IMR-90 (cell line): ENCODE measurements around the gene GFER. TPM values are rescaled to one million over a fixed set of nuclear protein-coding genes. Genes with fewer than 3 reads are reported as not detected.
A peak's percentile ranks its signal among the peaks of the same experiment; 100 is the strongest.

ENCODE experiments used
- ATAC-seq: fragments of 200-7000 bp; cut with Tn5 transposase; 2 replicates; pipeline ENCODE4 v1.9.1; 2020; ENCODE audit warnings: low read depth, mild to moderate bottlenecking, moderate library complexity
- BruUV-seq: library from RNA; stranded (reverse); fragments of 400-500 nt; replicated peaks from 2 replicates; lab custom pipeline; 2021; lab: Mats Ljungman, UMichigan
- CTCF ChIA-PET: fragments of 300-600 bp; formaldehyde crosslinking; extraction: SDS; loops from one replicate; lab custom pipeline; 2021; ENCODE audit warnings: antibody characterized with exemption; lab: Yijun Ruan, JAX
- POLR2A ChIA-PET: fragments of 300-600 bp; sonication (Branson Sonifier 250); formaldehyde crosslinking; loops from one replicate; lab custom pipeline; 2022; ENCODE audit warnings: antibody characterized with exemption; ENCODE audit not compliant: unreplicated experiment; lab: Charles Lee
- DNase-seq: peaks from one replicate; pipeline ENCODE4 v3.0.0; 2013
- H2AFZ ChIP-seq: replicated peaks from 2 replicates; pipeline ENCODE3; 2013; ENCODE audit warnings: low read length, mild to moderate bottlenecking; ENCODE audit not compliant: poor library complexity
- H2AK5ac ChIP-seq: 2 replicates; pipeline ENCODE4 v1.6.1; 2013; ENCODE audit warnings: low read depth, low read length, inconsistent platforms
- H2AK9ac ChIP-seq: replicated peaks from 2 replicates; pipeline ENCODE3; 2013; ENCODE audit warnings: mild to moderate bottlenecking, low read depth, low read length, moderate library complexity; ENCODE audit not compliant: poor library complexity
- H2BK120ac ChIP-seq: 2 replicates; pipeline ENCODE4 v1.6.1; 2013; ENCODE audit warnings: low read depth, low read length, inconsistent platforms
- H2BK15ac ChIP-seq: 3 replicates; pipeline ENCODE4 v1.6.1; 2013; ENCODE audit warnings: low read depth, low read length, inconsistent platforms
- H2BK20ac ChIP-seq: 2 replicates; pipeline ENCODE4 v1.6.1; 2013; ENCODE audit warnings: low read depth, mild to moderate bottlenecking, inconsistent platforms, low read length, moderate library complexity
- H2BK5ac ChIP-seq: 2 replicates; pipeline ENCODE4 v1.6.1; 2013; ENCODE audit warnings: mild to moderate bottlenecking, low read depth, low read length, inconsistent platforms; ENCODE audit not compliant: poor library complexity, severe bottlenecking
- H3K14ac ChIP-seq: replicated peaks from 2 replicates; pipeline ENCODE4 v1.6.1; 2013; ENCODE audit warnings: low read depth, low read length, inconsistent platforms
- H3K18ac ChIP-seq: 2 replicates; pipeline ENCODE4 v1.6.1; 2013; ENCODE audit warnings: low read depth, low read length, control low read depth
- H3K23ac ChIP-seq: 2 replicates; pipeline ENCODE4 v1.6.1; 2013; ENCODE audit warnings: low read depth, low read length, inconsistent platforms
- H3K27ac ChIP-seq: 2 replicates; pipeline ENCODE4 v1.5.1; 2013; ENCODE audit warnings: mild to moderate bottlenecking, control low read depth, low read length; ENCODE audit not compliant: insufficient read depth
- H3K27me3 ChIP-seq: 2 replicates; pipeline ENCODE4 v1.6.1; 2013; ENCODE audit warnings: low read length; ENCODE audit not compliant: control insufficient read depth, insufficient read depth
- H3K36me3 ChIP-seq: 2 replicates; pipeline ENCODE4 v1.6.1; 2013; ENCODE audit warnings: low read length, mixed read lengths; ENCODE audit not compliant: control insufficient read depth, insufficient read depth
- H3K4ac ChIP-seq: 2 replicates; pipeline ENCODE4 v1.6.1; 2013; ENCODE audit warnings: low read depth, low read length, inconsistent platforms
- H3K4me1 ChIP-seq: 2 replicates; pipeline ENCODE4 v1.6.1; 2013; ENCODE audit warnings: low read length, mixed read lengths; ENCODE audit not compliant: control insufficient read depth, insufficient read depth
- H3K4me2 ChIP-seq: 2 replicates; pipeline ENCODE4 v1.6.1; 2013; ENCODE audit warnings: low read depth, mild to moderate bottlenecking, control low read depth, low read length, moderate library complexity
- H3K4me3 ChIP-seq: 2 replicates; pipeline ENCODE4 v1.5.1; 2013; ENCODE audit warnings: low read depth, mild to moderate bottlenecking, control low read depth, low read length, moderate library complexity; ENCODE audit not compliant: insufficient read depth
- H3K56ac ChIP-seq: 2 replicates; pipeline ENCODE4 v1.6.1; 2013; ENCODE audit warnings: low read length, inconsistent platforms; ENCODE audit not compliant: insufficient read depth; ENCODE audit errors: extremely low read depth
- H3K79me1 ChIP-seq, 2 experiments: 2 replicates each; pipeline ENCODE4 v1.6.1; 2013; ENCODE audit warnings: low read length in 2 of 2, inconsistent platforms in 1 of 2, low read depth in 1 of 2
- H3K9ac ChIP-seq: 2 replicates; pipeline ENCODE4 v1.6.1; 2013; ENCODE audit warnings: low read depth, low read length, control low read depth
- H3K9me1 ChIP-seq: 2 replicates; pipeline ENCODE4 v1.6.1; 2013; ENCODE audit warnings: low read length, inconsistent platforms; ENCODE audit not compliant: insufficient read depth
- H3K9me3 ChIP-seq: 2 replicates; pipeline ENCODE4 v1.6.1; 2013; ENCODE audit warnings: low read length; ENCODE audit not compliant: control insufficient read depth, insufficient read depth
- H4K20me1 ChIP-seq: 2 replicates; pipeline ENCODE4 v1.6.1; 2013; ENCODE audit warnings: low read length, inconsistent platforms; ENCODE audit not compliant: insufficient read depth
- H4K5ac ChIP-seq: 2 replicates; pipeline ENCODE4 v1.6.1; 2013; ENCODE audit warnings: mild to moderate bottlenecking, low read depth, low read length, control low read depth
- H4K8ac ChIP-seq, 2 experiments: 2 replicates each; pipeline ENCODE4 v1.6.1; 2013; ENCODE audit warnings: low read depth in 2 of 2, low read length in 2 of 2, control low read depth in 1 of 2, inconsistent platforms in 1 of 2
- H4K91ac ChIP-seq: 2 replicates; pipeline ENCODE4 v1.6.1; 2013; ENCODE audit warnings: low read depth, low read length, inconsistent platforms; ENCODE audit not compliant: insufficient read depth
- BHLHE40 ChIP-seq: fragments of 150-350 bp; IDR thresholded peaks from 2 replicates; pipeline ENCODE4 v1.6.1; 2016; ENCODE audit warnings: mild to moderate bottlenecking, low read depth, low read length
- CHD1 ChIP-seq: IDR thresholded peaks from 2 replicates; pipeline ENCODE4 v1.6.1; 2012; ENCODE audit warnings: low read depth, low read length, improper control_type of control experiment
- CTCF ChIP-seq: conservative IDR thresholded peaks from 2 replicates; pipeline ENCODE4 v1.5.1; 2012; ENCODE audit warnings: mild to moderate bottlenecking, low read depth, low read length, improper control_type of control experiment
- MAFK ChIP-seq: IDR thresholded peaks from 2 replicates; pipeline ENCODE4 v1.6.1; 2012; ENCODE audit warnings: low read depth, low read length, improper control_type of control experiment
- MAZ ChIP-seq: IDR thresholded peaks from 2 replicates; pipeline ENCODE4 v1.6.1; 2012; ENCODE audit warnings: low read depth, mild to moderate bottlenecking, low read length, improper control_type of control experiment, moderate library complexity, borderline replicate concordance
- MXI1 ChIP-seq: IDR thresholded peaks from 2 replicates; pipeline ENCODE4 v1.6.1; 2012; ENCODE audit warnings: low read depth, mild to moderate bottlenecking, low read length, moderate library complexity, borderline replicate concordance
- NFE2L2 ChIP-seq: fragments of 150-350 bp; IDR thresholded peaks from 2 replicates; pipeline ENCODE4 v1.6.1; 2016; ENCODE audit warnings: low read depth, mild to moderate bottlenecking, low read length
- POLR2A ChIP-seq: IDR thresholded peaks from 2 replicates; pipeline ENCODE4 v1.6.1; 2012; ENCODE audit warnings: mild to moderate bottlenecking, low read depth, low read length
- RAD21 ChIP-seq: IDR thresholded peaks from 2 replicates; pipeline ENCODE4 v1.6.1; 2012; ENCODE audit warnings: low read length, improper control_type of control experiment
- RCOR1 ChIP-seq: IDR thresholded peaks from 2 replicates; pipeline ENCODE4 v1.6.1; 2012; ENCODE audit warnings: mild to moderate bottlenecking, low read length, improper control_type of control experiment; ENCODE audit not compliant: insufficient replicate concordance
- SMC3 ChIP-seq: fragments of 150-350 bp; IDR thresholded peaks from 2 replicates; pipeline ENCODE4 v1.6.1; 2016; ENCODE audit warnings: low read depth, mild to moderate bottlenecking, antibody characterized with exemption, low read length, moderate library complexity
- USF2 ChIP-seq: fragments of 150-350 bp; IDR thresholded peaks from 2 replicates; pipeline ENCODE4 v1.6.1; 2017; ENCODE audit warnings: mild to moderate bottlenecking, antibody characterized with exemption, low read length, low read depth
- WGBS, 2 experiments: methylation state at CpG; one replicate each; pipeline versions ENCODE4 v1.1.5 to v1.1.7; 2013; ENCODE audit warnings: missing lambda C conversion rate in 2 of 2; ENCODE audit not compliant: insufficient read length in 1 of 2; ENCODE audit errors: extremely low coverage in 2 of 2; 5-methylcytosine and 5-hydroxymethylcytosine counted together
- dilution Hi-C: fragments of 300-500 bp; cut with HindIII; formaldehyde crosslinking; loops from one replicate; pipeline ENCODE4 v1.14.3; 2018; ENCODE audit warnings: low sequenced_read_pairs; ENCODE audit not compliant: unreplicated experiment
- in situ Hi-C: fragments of 300-500 bp; cut with MboI; formaldehyde crosslinking; loops from 3 replicates; pipeline ENCODE4 v1.14.3; 2019; ENCODE audit warnings: low sequenced_read_pairs, inconsistent platforms, mixed read lengths
- intact Hi-C: fragments of 100-400 bp; cut with micrococcal nuclease; formaldehyde crosslinking; loops from 2 replicates; pipeline ENCODE4 v1.10.0; 2022
- polyA plus RNA-seq, 3 experiments: library from polyadenylated mRNA; depleted of rRNA; stranded (reverse); fragments of >200 nt; gene quantifications; 2 replicates each; pipeline ENCODE4 v1.2.3, GENCODE V29; 2012; ENCODE audit warnings: low replicate concordance in 1 of 3
- total RNA-seq: library from RNA; depleted of rRNA; stranded (reverse); fragments of >200 nt; gene quantifications from 2 replicates; pipeline ENCODE4 v1.2.3, GENCODE V29; 2012
- TF ChIP-seq, protein P1 (sequence below): fragments of 150-350 bp; IDR thresholded peaks from 2 replicates; pipeline ENCODE4 v1.6.1; 2016; ENCODE audit warnings: low read depth, mild to moderate bottlenecking, low read length, moderate library complexity, borderline replicate concordance

The GFER gene
- total and polyA plus RNA-seq, 2 of the 4 experiments (the other 2 are of a cell fraction), result 6.8 to 19.8 TPM

- Histone ChIP-seq H2BK120ac (no peak overlapping the region), H3K9me3 (no peaks in the 10 kb centered on the region), H3K27ac (no peak overlapping the region), H2AFZ (peak overlapping the region; percentile 67), H3K9ac (no peak overlapping the region), H3K36me3 (no peaks in the 10 kb centered on the region), H4K20me1 (no peaks in the 10 kb centered on the region), H3K79me1 (no peaks in the 10 kb centered on the region; a peak in 1 of 4 replicates), H2AK9ac (peak overlapping the region; percentile 78), H3K9me1 (peaks cover 6% of the 10 kb centered on the region), H4K8ac (no peak overlapping the region), H2AK5ac (no peak overlapping the region), H3K23ac (no peak overlapping the region), H4K91ac (no peak overlapping the region), H3K27me3 (peaks cover 18% of the 10 kb centered on the region; the same call in 1 of the 2 replicates), H3K14ac (no peak overlapping the region), H3K4ac (no peak overlapping the region), H3K4me2 (no peak overlapping the region; the same call in 1 of the 2 replicates), H2BK5ac (no peak overlapping the region), H3K56ac (no peak overlapping the region), H4K5ac (no peak overlapping the region), H3K4me3 (no peak overlapping the region), H2BK20ac (no peak overlapping the region), H3K18ac (no peak overlapping the region), H3K4me1 (peaks cover 7% of the 10 kb centered on the region; the same call in 1 of the 2 replicates), H2BK15ac (no peak overlapping the region)
- in situ Hi-C loops, result loop anchor here (5.0 kb wide), 1 partner anchor 122 kb away; no protein-coding TSS in a partner anchor
- dilution Hi-C loops, result no loop called here
- DNase-seq (no peak), ATAC-seq (no peak)
- CTCF ChIA-PET, result interaction anchor here (0.6 kb wide), 1 partner anchor 879 kb away, joined by 4 read pairs; no protein-coding TSS in a partner anchor
- POLR2A ChIA-PET, result no interaction called here
- 10% methylated on average over 49 of the region's 96 CpGs; no CpG with 5 or more reads in 1 of the 2 experiments for WGBS, 2 experiments
- TF ChIP-seq POLR2A, result no peak
- no peak for TF ChIP-seq USF2
- no peak for TF ChIP-seq CTCF
- TF ChIP-seq, protein P1, sequence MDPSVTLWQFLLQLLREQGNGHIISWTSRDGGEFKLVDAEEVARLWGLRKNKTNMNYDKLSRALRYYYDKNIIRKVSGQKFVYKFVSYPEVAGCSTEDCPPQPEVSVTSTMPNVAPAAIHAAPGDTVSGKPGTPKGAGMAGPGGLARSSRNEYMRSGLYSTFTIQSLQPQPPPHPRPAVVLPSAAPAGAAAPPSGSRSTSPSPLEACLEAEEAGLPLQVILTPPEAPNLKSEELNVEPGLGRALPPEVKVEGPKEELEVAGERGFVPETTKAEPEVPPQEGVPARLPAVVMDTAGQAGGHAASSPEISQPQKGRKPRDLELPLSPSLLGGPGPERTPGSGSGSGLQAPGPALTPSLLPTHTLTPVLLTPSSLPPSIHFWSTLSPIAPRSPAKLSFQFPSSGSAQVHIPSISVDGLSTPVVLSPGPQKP, result no peak
- no peak for TF ChIP-seq NFE2L2
- no peak for TF ChIP-seq RAD21
- no peak for TF ChIP-seq SMC3
- TF ChIP-seq CHD1, result no peak
- TF ChIP-seq MAFK, result no peak
- TF ChIP-seq MAZ, result no peak
- no peak for TF ChIP-seq MXI1
- no peak for TF ChIP-seq BHLHE40
- no peak for TF ChIP-seq RCOR1
- BruUV-seq, result no TSS peak
- intact Hi-C loops, result no loop called here
Observed at GRCh38 chr16:2019921-2020831, 36.2 kb downstream of the GFER start.
